CD14-positive monocyte (primary cell): ENCODE measurements around the gene CCNJL. TPM values are rescaled to one million over a fixed set of nuclear protein-coding genes. Genes with fewer than 3 reads are reported as not detected.

Source experiments
- DNase-seq, 3 donors: peaks; one replicate each; pipeline ENCODE4 v3.0.0-alpha.2; 2011 to 2022
- H2AFZ ChIP-seq: 2 replicates; pipeline ENCODE4 v1.6.0; 2012; ENCODE audit warnings: mild to moderate bottlenecking, low read depth, low read length, inconsistent platforms; ENCODE audit not compliant: insufficient read depth, poor library complexity, severe bottlenecking
- H3K27ac ChIP-seq, 2 donors: 1 replicate in 1 of 2; 2 replicates in 1 of 2; pipeline ENCODE4 v1.5.1; 2012 to 2013; ENCODE audit warnings: low read length in 2 of 2, control low read depth in 1 of 2, inconsistent platforms in 1 of 2, low read depth in 1 of 2, mild to moderate bottlenecking in 1 of 2
- H3K27me3 ChIP-seq, 2 donors: one replicate each; pipeline versions ENCODE4 v1.6.0 to v1.6.1; 2011 to 2013; ENCODE audit warnings: low read length in 2 of 2; ENCODE audit not compliant: control insufficient read depth in 2 of 2, insufficient read depth in 2 of 2
- H3K36me3 ChIP-seq, 2 donors: replicated peaks in 1 of 2; 1 replicate in 1 of 2; 2 replicates in 1 of 2; pipeline versions ENCODE4 v1.5.1 to v1.6.1; 2012 to 2013; ENCODE audit warnings: low read length in 2 of 2, control low read depth in 1 of 2, inconsistent platforms in 1 of 2, mild to moderate bottlenecking in 1 of 2; ENCODE audit not compliant: insufficient read depth in 2 of 2, control insufficient read depth in 1 of 2
- H3K4me1 ChIP-seq, 2 donors: 1 replicate in 1 of 2; 2 replicates in 1 of 2; pipeline versions ENCODE4 v1.5.1 to v1.6.1; 2012 to 2013; ENCODE audit warnings: low read length in 2 of 2, control low read depth in 1 of 2, inconsistent platforms in 1 of 2, mild to moderate bottlenecking in 1 of 2, moderate library complexity in 1 of 2; ENCODE audit not compliant: insufficient read depth in 2 of 2, control insufficient read depth in 1 of 2
- H3K4me2 ChIP-seq: replicated peaks from 2 replicates; pipeline ENCODE3; 2012; ENCODE audit warnings: low read length, moderate library complexity, mild to moderate bottlenecking; ENCODE audit not compliant: poor library complexity, severe bottlenecking; ENCODE audit errors: extremely low read depth
- H3K4me3 ChIP-seq, 3 experiments: fragments of 200-600 bp in 1 of 3; sonication (generic) in 1 of 3; replicated peaks in 1 of 3; 1 replicate in 2 of 3; 2 replicates in 1 of 3; pipeline ENCODE4 v1.5.1; 2011 to 2013; ENCODE audit warnings: low read length in 3 of 3, mild to moderate bottlenecking in 3 of 3, control low read depth in 2 of 3, low read depth in 2 of 3, inconsistent platforms in 1 of 3, moderate library complexity in 1 of 3
- H3K79me2 ChIP-seq: 2 replicates; pipeline ENCODE4 v1.6.0; 2012; ENCODE audit warnings: mild to moderate bottlenecking, control low read depth, inconsistent platforms, low read length, moderate library complexity; ENCODE audit not compliant: insufficient read depth
- H3K9ac ChIP-seq: 2 replicates; pipeline ENCODE4 v1.6.0; 2017; ENCODE audit warnings: low read length, mild to moderate bottlenecking; ENCODE audit not compliant: insufficient read depth, poor library complexity, severe bottlenecking
- H3K9me3 ChIP-seq, 2 donors: replicated peaks in 1 of 2; 1 replicate in 1 of 2; 2 replicates in 1 of 2; pipeline versions ENCODE4 v1.5.1 to v1.6.1; 2012 to 2013; ENCODE audit warnings: low read length in 2 of 2, control low read depth in 1 of 2; ENCODE audit not compliant: control insufficient read depth in 1 of 2, insufficient read depth in 1 of 2
- H4K20me1 ChIP-seq: 2 replicates; pipeline ENCODE4 v1.6.0; 2012; ENCODE audit warnings: mild to moderate bottlenecking, low read length, control low read depth, moderate library complexity; ENCODE audit not compliant: insufficient read depth
- H3K27ac Mint-ChIP-seq, 7 donors: one replicate each; pipeline ENCODE4 v1.8.0; 2020; ENCODE audit warnings: mild to moderate bottlenecking in 7 of 7, mixed read lengths in 7 of 7, moderate library complexity in 6 of 7, inconsistent platforms in 2 of 7
- H3K27me3 Mint-ChIP-seq, 3 donors: one replicate each; pipeline ENCODE4 v1.8.0; 2021 to 2022; ENCODE audit warnings: low read depth in 3 of 3, mild to moderate bottlenecking in 3 of 3, mixed read lengths in 3 of 3, moderate library complexity in 3 of 3, inconsistent platforms in 1 of 3
- H3K36me3 Mint-ChIP-seq, 2 donors: one replicate each; pipeline ENCODE4 v1.8.0; 2020; ENCODE audit warnings: mixed read lengths in 2 of 2, inconsistent platforms in 1 of 2, mild to moderate bottlenecking in 1 of 2
- H3K4me1 Mint-ChIP-seq: one replicate; pipeline ENCODE4 v1.8.0; 2020; ENCODE audit warnings: mild to moderate bottlenecking, mixed read lengths
- H3K4me3 Mint-ChIP-seq, 2 donors: one replicate each; pipeline ENCODE4 v1.8.0; 2020; ENCODE audit warnings: mild to moderate bottlenecking in 2 of 2, mixed read lengths in 2 of 2, moderate library complexity in 1 of 2
- H3K9me3 Mint-ChIP-seq, 7 donors: one replicate each; pipeline ENCODE4 v1.8.0; 2020 to 2022; ENCODE audit warnings: mixed read lengths in 7 of 7, mild to moderate bottlenecking in 6 of 7, moderate library complexity in 6 of 7, inconsistent platforms in 2 of 7
- WGBS: methylation state at CpG from one replicate; pipeline ENCODE4 v1.1.5; 2013; ENCODE audit warnings: missing lambda C conversion rate; ENCODE audit not compliant: insufficient coverage; 5-methylcytosine and 5-hydroxymethylcytosine counted together
- intact Hi-C, 2 donors: fragments of 100-400 bp; cut with micrococcal nuclease; formaldehyde crosslinking; loops; one replicate each; pipeline versions ENCODE4 v1.15.0 to v1.15.1; 2023
- polyA plus RNA-seq, 3 donors: library from polyadenylated mRNA; depleted of rRNA in 1 of 3; unstranded in 2 of 3; stranded (reverse) in 1 of 3; fragments of 300-500 nt in 2 of 3; fragments of >200 nt in 1 of 3; fragmentation: Illumina TruSeq in 2 of 3; gene quantifications; 1 replicate in 2 of 3; 2 replicates in 1 of 3; pipeline ENCODE4 v1.2.3, GENCODE V29; 2012 to 2021
- TF ChIP-seq, protein P1 (sequence below): fragments of 200-600 bp; IDR thresholded peaks from one replicate; pipeline ENCODE4 v1.8.0; 2022; ENCODE audit warnings: antibody characterized with exemption, mild to moderate bottlenecking

Gene CCNJL
- polyA plus RNA-seq, 3 donors, result 0.03 TPM; not detected in 2

DNA sequence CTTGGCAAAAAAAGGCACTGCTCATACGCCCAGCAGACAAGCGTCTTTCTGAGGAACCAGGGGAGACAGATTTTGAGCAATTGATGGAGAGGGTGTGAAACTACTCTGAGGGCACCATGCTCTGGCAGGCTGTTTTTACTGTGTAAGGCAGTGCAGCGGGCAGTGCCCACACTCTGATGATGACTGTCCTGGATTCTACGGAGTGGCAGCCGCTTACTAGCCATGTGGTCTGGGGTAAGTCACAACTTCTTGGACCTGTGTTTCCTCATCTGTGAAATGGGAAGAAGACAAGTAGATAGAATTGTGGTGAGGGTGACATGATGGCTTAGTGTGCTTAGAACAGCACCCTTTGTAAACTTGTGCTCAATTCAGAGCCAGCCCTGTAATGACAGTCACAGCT, 44.2 kb downstream of the CCNJL start:
- Mint-ChIP-seq H3K9me3 (peaks cover 0 to 3% (median 0%) of the 10 kb centered on the region in 7 donors), H3K27me3 (peaks cover 9 to 15% (median 9%) of the 10 kb centered on the region in 3 donors), H3K4me1 (peaks cover 27% of the 10 kb centered on the region), H3K4me3 (peak overlapping the region in 1 of 2 donors; percentile 51), H3K36me3 (peaks cover 0 to 3% of the 10 kb centered on the region in 2 donors), H3K27ac (peak overlapping the region; percentile 12 to 94 (median 89))
- H3K9me3 ChIP-seq, result no peaks in the 10 kb centered on the region
- H3K79me2 ChIP-seq, result no peaks in the 10 kb centered on the region
- H2AFZ ChIP-seq, result no peak overlapping the region
- intact Hi-C loops, result loop anchor here (5.0 kb wide), 2 partner anchors 54 to 64 kb away; no protein-coding TSS in a partner anchor
- H3K27me3 ChIP-seq, result peaks cover 2 to 5% of the 10 kb centered on the region in 2 donors
- no peaks in the 10 kb centered on the region for H4K20me1 ChIP-seq
- peak overlapping the region; percentile 47 for H3K4me2 ChIP-seq
- DNase-seq, result peak; percentile 21 to 72 (median 34)
- H3K4me3 ChIP-seq, result no peak overlapping the region
- H3K36me3 ChIP-seq, result no peaks in the 10 kb centered on the region
- peaks cover 22 to 25% of the 10 kb centered on the region in 2 donors for H3K4me1 ChIP-seq
- no peak overlapping the region for H3K9ac ChIP-seq
- no peak overlapping the region for H3K27ac ChIP-seq
- 70% methylated on average over 5 of the region's 5 CpGs for whole genome bisulfite sequencing
- TF ChIP-seq, protein P1, sequence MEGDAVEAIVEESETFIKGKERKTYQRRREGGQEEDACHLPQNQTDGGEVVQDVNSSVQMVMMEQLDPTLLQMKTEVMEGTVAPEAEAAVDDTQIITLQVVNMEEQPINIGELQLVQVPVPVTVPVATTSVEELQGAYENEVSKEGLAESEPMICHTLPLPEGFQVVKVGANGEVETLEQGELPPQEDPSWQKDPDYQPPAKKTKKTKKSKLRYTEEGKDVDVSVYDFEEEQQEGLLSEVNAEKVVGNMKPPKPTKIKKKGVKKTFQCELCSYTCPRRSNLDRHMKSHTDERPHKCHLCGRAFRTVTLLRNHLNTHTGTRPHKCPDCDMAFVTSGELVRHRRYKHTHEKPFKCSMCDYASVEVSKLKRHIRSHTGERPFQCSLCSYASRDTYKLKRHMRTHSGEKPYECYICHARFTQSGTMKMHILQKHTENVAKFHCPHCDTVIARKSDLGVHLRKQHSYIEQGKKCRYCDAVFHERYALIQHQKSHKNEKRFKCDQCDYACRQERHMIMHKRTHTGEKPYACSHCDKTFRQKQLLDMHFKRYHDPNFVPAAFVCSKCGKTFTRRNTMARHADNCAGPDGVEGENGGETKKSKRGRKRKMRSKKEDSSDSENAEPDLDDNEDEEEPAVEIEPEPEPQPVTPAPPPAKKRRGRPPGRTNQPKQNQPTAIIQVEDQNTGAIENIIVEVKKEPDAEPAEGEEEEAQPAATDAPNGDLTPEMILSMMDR, result no peak

- intact Hi-C loops, result loop anchor here (5.0 kb wide), 2 partner anchors 55 to 65 kb away; no protein-coding TSS in a partner anchor
- Histone ChIP-seq H3K9me3 (no peaks in the 10 kb centered on the region), H3K4me1 (peaks cover 22 to 30% of the 10 kb centered on the region in 2 donors), H3K36me3 (no peaks in the 10 kb centered on the region), H3K4me3 (no peak overlapping the region), H3K79me2 (no peaks in the 10 kb centered on the region), H3K4me2 (no peak overlapping the region), H4K20me1 (no peaks in the 10 kb centered on the region), H3K27ac (no peak overlapping the region), H2AFZ (no peak overlapping the region), H3K9ac (no peak overlapping the region), H3K27me3 (peaks cover 0 to 3% of the 10 kb centered on the region in 2 donors)
- peaks cover 0 to 3% (median 0%) of the 10 kb centered on the region in 7 donors for H3K9me3 Mint-ChIP-seq
- no peak for DNase-seq
- peaks cover 36% of the 10 kb centered on the region for H3K4me1 Mint-ChIP-seq
- TF ChIP-seq, protein P1, result no peak
- H3K36me3 Mint-ChIP-seq, result peaks cover 0 to 3% of the 10 kb centered on the region in 2 donors
- H3K27ac Mint-ChIP-seq, result peak overlapping the region in 2 of 7 donors; percentile 10 to 40
- WGBS, result no CpG with 5 or more reads among the region's 9 CpGs
- no peak overlapping the region for H3K4me3 Mint-ChIP-seq
- peaks cover 9 to 18% (median 14%) of the 10 kb centered on the region in 3 donors for H3K27me3 Mint-ChIP-seq
Measured at GRCh38 chr5:160266752-160267345, 45.5 kb downstream of the CCNJL start.
